Measurements from ENCODE around the gene BTBD16.

BTBD16 gene

GRCh38 chr10:122296363-122297120 lies 25.4 kb downstream of the BTBD16 start:
- FAIRE-seq (peak; percentile 20), DNase-seq (ENCODE audit: insufficient read length, low spot score) (no peak)
- TF ChIP-seq SPI1 (IDR thresholded peaks at IDR 0.05; ENCODE audit: low read depth, low read length) (no peak), PAX5 (IDR thresholded peaks at IDR 0.05; ENCODE audit: insufficient read depth, low read length, severe bottlenecking) (no peak), POLR2A (IDR thresholded peaks at IDR 0.05; ENCODE audit: low read depth, low read length) (no peak), POU2F2 (IDR thresholded peaks at IDR 0.05; ENCODE audit: low read depth, low read length) (no peak), TAF1 (IDR thresholded peaks at IDR 0.05; ENCODE audit: low read depth, low read length) (no peak), POLR2AphosphoS5 (IDR thresholded peaks at IDR 0.05; ENCODE audit: low read depth, low read length) (no peak)

DNA sequence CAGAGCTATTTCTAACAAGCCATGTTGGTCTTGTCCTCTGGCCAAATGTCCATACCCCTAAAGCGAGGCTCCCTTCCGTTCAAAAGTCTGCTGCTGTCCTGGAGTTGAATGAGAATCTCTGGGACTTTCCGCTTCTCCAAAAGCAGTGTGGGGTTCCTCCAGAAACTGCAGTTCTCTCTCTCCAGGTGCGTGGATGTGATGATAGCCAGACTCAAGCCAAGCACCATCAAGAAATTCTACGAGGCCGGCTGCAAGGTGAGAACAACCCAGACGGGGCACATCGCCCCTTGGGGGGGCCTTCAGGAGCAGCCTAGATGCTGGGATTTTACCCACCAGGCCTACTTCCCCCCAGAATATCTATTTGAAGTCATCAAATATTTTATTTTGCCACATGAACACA lies 26.5 kb downstream of the BTBD16 start:
- FAIRE-seq, result no peak
- no peak for DNase-seq (ENCODE audit: insufficient read length, low spot score)
- no peak for TF ChIP-seq POU2F2 (IDR thresholded peaks at IDR 0.05; ENCODE audit: low read depth, low read length)
- TF ChIP-seq SPI1 (IDR thresholded peaks at IDR 0.05; ENCODE audit: low read depth, low read length), result no peak
- TF ChIP-seq POLR2A (IDR thresholded peaks at IDR 0.05; ENCODE audit: low read depth, low read length), result no peak
- TF ChIP-seq POLR2AphosphoS5 (IDR thresholded peaks at IDR 0.05; ENCODE audit: low read depth, low read length), result no peak
- TF ChIP-seq TAF1 (IDR thresholded peaks at IDR 0.05; ENCODE audit: low read depth, low read length), result no peak
- TF ChIP-seq PAX5 (IDR thresholded peaks at IDR 0.05; ENCODE audit: insufficient read depth, low read length, severe bottlenecking), result no peak

DNA sequence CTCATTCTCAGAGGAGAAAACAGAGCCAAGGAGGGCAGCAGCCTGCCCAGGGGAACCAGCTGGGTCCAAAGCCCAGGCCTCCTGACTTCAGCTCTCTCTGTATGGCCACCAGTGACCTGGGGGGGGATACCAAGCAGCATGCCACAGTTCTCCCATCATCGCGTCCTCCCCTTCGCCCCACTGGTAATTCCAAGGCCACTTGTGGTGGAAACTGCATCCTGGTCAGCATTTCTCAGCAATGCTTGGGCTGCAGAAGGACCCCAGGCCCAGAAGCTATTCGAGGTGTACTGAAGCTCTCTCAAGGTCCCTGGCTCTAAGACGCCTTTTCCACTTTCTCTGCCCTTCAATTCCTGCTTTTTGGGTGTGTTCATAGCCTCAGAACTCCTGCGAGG lies 27.1 kb downstream of the BTBD16 start:
- FAIRE-seq, result no peak
- no peak for TF ChIP-seq POLR2A (IDR thresholded peaks at IDR 0.05; ENCODE audit: low read depth, low read length)
- no peak for DNase-seq (ENCODE audit: insufficient read length, low spot score)

DNA sequence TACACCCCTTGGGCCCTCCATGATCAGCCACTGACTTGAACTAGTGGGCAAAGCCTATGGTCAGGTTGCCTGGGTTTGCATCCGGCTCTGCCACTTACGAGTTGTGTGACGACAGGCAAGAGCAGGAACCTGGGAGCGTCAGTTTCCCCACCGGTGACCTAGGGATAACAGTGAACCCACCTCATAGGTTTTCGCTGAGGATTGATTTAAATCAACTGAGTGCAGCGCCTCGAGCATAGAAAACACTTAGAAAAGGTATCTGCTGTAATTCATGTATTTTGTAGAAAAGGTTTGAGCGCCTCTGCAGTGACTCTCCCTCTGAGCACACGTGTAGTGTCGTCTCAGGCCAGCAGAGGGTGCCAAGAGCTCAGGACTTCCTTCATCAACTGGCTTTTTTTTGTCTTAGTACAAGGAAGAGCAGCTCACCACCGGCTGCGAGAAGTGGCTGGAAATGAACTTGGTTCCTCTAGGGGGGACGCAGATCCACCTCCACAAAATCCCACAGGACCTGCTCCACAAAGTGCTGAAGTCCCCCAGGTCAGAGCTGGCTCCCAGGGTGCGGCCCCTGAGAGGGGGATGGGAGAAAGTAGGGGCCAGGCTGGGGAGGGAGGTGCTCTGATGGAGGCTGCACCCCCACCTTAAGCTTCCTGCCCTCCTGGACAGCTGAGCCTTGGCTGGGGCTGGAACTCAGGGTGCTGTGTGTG lies 27.7 kb downstream of the BTBD16 start:
- peak; percentile 79 for FAIRE-seq
- peak; percentile 65 for DNase-seq (ENCODE audit: insufficient read length, low spot score)
- no peak for TF ChIP-seq PAX5 (IDR thresholded peaks at IDR 0.05; ENCODE audit: insufficient read depth, low read length, severe bottlenecking)
- no peak for TF ChIP-seq SPI1 (IDR thresholded peaks at IDR 0.05; ENCODE audit: low read depth, low read length)

DNA sequence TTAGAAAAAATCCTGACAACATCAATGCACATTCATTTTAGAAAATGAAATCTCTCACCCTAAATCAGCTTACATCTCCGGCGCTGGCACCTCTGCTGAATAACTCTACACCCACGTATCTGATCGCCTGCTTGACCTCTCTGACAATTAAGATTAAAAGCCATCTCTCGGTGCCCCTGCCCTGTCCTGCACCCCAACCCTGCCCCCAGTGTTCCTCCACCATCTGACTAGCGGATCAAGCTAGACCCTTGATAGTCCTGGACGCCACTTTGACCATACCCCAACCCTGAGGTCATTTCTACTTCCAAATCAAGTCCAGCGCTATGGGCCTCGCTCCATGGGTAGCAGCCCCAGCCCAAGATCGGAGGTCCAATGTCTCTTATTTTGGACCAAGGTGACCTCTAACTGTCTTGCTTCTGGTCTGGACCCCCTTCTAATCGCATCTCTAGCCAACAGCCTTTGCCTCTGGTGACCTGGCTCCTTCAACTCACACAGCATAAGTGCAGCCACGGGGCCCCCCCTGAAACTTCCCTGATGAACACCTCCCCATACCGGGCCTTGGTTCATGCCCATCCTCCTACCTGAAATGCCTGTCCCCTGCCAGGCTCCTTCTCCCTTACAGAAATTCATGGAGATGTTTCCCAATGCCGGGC lies 28.5 kb downstream of the BTBD16 start:
- DNase-seq (ENCODE audit: insufficient read length, low spot score) (no peak), FAIRE-seq (no peak)
- TF ChIP-seq PAX5 (IDR thresholded peaks at IDR 0.05; ENCODE audit: insufficient read depth, low read length, severe bottlenecking) (no peak), SPI1 (IDR thresholded peaks at IDR 0.05; ENCODE audit: low read depth, low read length) (no peak), TAF1 (IDR thresholded peaks at IDR 0.05; ENCODE audit: low read depth, low read length) (no peak), POLR2A (IDR thresholded peaks at IDR 0.05; ENCODE audit: low read depth, low read length) (no peak), POLR2AphosphoS5 (IDR thresholded peaks at IDR 0.05; ENCODE audit: low read depth, low read length) (no peak), POU2F2 (IDR thresholded peaks at IDR 0.05; ENCODE audit: low read depth, low read length) (no peak)

DNA sequence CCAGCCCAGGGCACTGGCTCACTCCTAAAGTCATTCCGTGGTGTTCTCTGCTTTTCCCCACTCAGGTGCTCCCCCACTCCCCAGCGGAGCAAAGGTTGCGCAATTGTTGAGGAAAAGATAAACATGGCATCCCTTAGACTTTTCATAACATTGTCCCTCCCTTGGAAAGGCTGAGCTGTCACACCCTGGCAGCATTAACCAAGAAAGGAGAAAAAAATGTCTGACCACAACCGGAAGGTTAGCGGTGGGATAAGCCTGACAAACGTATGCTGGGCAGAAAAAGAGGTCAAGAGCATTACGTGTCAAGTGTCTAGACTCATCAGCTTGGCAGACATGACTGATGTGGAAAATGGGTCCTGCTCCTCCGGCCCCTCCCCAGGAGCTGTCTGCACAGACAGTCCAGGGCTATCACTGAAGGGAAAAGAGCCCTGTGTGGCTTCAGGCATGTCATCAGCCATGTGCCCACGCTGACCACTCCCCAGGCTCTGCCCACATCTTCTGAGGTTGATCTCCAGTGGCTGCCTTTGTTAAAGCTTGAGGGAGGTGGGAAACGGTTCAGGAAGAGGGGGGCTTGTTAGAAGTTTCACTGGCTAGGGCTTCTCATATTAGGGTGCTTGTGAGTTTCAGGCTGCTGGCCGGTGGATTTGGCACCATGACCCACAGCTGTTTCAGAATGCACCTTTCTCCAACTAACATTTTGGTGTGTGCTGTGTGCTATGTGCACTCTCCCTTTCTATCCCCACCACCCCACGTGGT lies 30.1 kb downstream of the BTBD16 start:
- TF ChIP-seq SPI1 (IDR thresholded peaks at IDR 0.05; ENCODE audit: low read depth, low read length), result no peak
- TF ChIP-seq POLR2A (IDR thresholded peaks at IDR 0.05; ENCODE audit: low read depth, low read length), result no peak
- TF ChIP-seq TAF1 (IDR thresholded peaks at IDR 0.05; ENCODE audit: low read depth, low read length), result no peak
- TF ChIP-seq POU2F2 (IDR thresholded peaks at IDR 0.05; ENCODE audit: low read depth, low read length), result no peak
- TF ChIP-seq PAX5 (IDR thresholded peaks at IDR 0.05; ENCODE audit: insufficient read depth, low read length, severe bottlenecking), result no peak
- no peak for TF ChIP-seq POLR2AphosphoS5 (IDR thresholded peaks at IDR 0.05; ENCODE audit: low read depth, low read length)
- no peak for FAIRE-seq
- no peak for DNase-seq (ENCODE audit: insufficient read length, low spot score)

GRCh38 chr10:122301811-122302115 lies 30.7 kb downstream of the BTBD16 start:
- DNase-seq (ENCODE audit: insufficient read length, low spot score), result no peak
- FAIRE-seq, result no peak
- no peak for TF ChIP-seq SPI1 (IDR thresholded peaks at IDR 0.05; ENCODE audit: low read depth, low read length)

- no peak for DNase-seq (ENCODE audit: insufficient read length, low spot score)
- FAIRE-seq, result no peak
- TF ChIP-seq SPI1 (IDR thresholded peaks at IDR 0.05; ENCODE audit: low read depth, low read length) (no peak), TAF1 (IDR thresholded peaks at IDR 0.05; ENCODE audit: low read depth, low read length) (no peak), POU2F2 (IDR thresholded peaks at IDR 0.05; ENCODE audit: low read depth, low read length) (no peak), POLR2A (IDR thresholded peaks at IDR 0.05; ENCODE audit: low read depth, low read length) (no peak), POLR2AphosphoS5 (IDR thresholded peaks at IDR 0.05; ENCODE audit: low read depth, low read length) (no peak), PAX5 (IDR thresholded peaks at IDR 0.05; ENCODE audit: insufficient read depth, low read length, severe bottlenecking) (no peak)
Observed at GRCh38 chr10:122302315-122302714, 31.2 kb downstream of the BTBD16 start.

DNA sequence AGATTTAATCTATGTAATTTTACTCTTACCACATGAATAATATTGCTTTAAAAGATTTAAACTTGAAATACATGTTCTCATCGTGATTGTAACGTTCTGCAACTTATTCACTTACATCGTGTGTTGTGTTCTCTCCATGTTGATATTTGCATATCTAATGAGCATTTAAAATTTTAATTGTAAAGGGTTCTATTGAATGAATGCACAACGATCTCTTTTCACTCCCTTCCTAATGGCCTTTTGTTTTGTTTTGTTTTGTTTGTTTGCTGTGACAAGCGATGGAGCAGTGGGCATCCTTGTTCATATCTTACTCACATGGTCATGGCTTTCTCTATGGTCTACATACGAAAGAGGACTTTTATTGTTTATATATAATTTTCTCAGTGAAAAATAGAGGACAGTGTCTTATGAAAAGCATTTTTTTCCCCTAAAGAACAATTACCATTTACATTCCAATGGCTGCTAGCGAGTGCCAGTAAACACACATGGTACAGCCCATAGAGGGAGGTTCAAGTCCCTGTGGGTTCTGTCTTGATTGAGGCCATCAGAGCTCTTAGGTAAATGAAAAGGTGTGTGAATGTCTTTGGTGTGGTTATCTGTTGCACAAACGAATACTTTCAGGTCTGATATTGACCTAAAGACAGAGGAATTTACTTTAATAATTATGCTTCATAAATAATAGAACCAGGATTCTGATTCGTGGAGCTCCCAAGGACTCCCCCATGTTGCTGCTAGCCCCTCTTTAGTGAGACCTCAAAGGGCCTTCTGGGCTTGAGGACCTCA lies 32.4 kb downstream of the BTBD16 start:
- no peak for TF ChIP-seq PAX5 (IDR thresholded peaks at IDR 0.05; ENCODE audit: insufficient read depth, low read length, severe bottlenecking)
- TF ChIP-seq POU2F2 (IDR thresholded peaks at IDR 0.05; ENCODE audit: low read depth, low read length), result no peak
- no peak for TF ChIP-seq POLR2A (IDR thresholded peaks at IDR 0.05; ENCODE audit: low read depth, low read length)
- TF ChIP-seq TAF1 (IDR thresholded peaks at IDR 0.05; ENCODE audit: low read depth, low read length), result no peak
- TF ChIP-seq POLR2AphosphoS5 (IDR thresholded peaks at IDR 0.05; ENCODE audit: low read depth, low read length), result no peak
- TF ChIP-seq SPI1 (IDR thresholded peaks at IDR 0.05; ENCODE audit: low read depth, low read length), result no peak
- FAIRE-seq (no peak), DNase-seq (ENCODE audit: insufficient read length, low spot score) (no peak)
